DND-41 (cell line): Measurements from ENCODE around the gene DEFB123.

Experiments used
- ATAC-seq: fragments of 200-7000 bp; cut with Tn5 transposase; 3 replicates; pipeline ENCODE4 v1.9.1; 2021; ENCODE audit warnings: low read depth; ENCODE audit not compliant: insufficient read depth
- DNase-seq: peaks from one replicate; pipeline ENCODE4 v3.0.0-alpha.2; 2020
- H2AFZ ChIP-seq: 2 replicates; pipeline ENCODE4 v1.6.0; 2012; ENCODE audit warnings: low read depth, low read length
- H3K27ac ChIP-seq: 2 replicates; pipeline ENCODE4 v1.5.1; 2012; ENCODE audit warnings: low read length, inconsistent platforms
- H3K27me3 ChIP-seq: fragments of 200-600 bp; sonication (generic); 2 replicates; pipeline ENCODE4 v1.6.0; 2012; ENCODE audit warnings: low read length, mild to moderate bottlenecking, inconsistent platforms; ENCODE audit not compliant: insufficient read depth, poor library complexity
- H3K36me3 ChIP-seq: 2 replicates; pipeline ENCODE4 v1.5.1; 2012; ENCODE audit warnings: low read length, inconsistent platforms; ENCODE audit not compliant: insufficient read depth
- H3K4me1 ChIP-seq: 2 replicates; pipeline ENCODE4 v1.5.1; 2012; ENCODE audit warnings: mild to moderate bottlenecking, low read length; ENCODE audit not compliant: insufficient read depth
- H3K4me2 ChIP-seq: 2 replicates; pipeline ENCODE4 v1.6.0; 2012; ENCODE audit warnings: mild to moderate bottlenecking, moderate library complexity, low read length, inconsistent platforms; ENCODE audit not compliant: insufficient read depth
- H3K4me3 ChIP-seq, 2 experiments: fragments of 200-600 bp in 1 of 2; shearing (Covaris generic) in 1 of 2; 2 replicates each; pipeline ENCODE4 v1.5.1; 2012 to 2016; ENCODE audit warnings: inconsistent platforms in 2 of 2, low read length in 2 of 2, mild to moderate bottlenecking in 2 of 2, low read depth in 1 of 2, moderate library complexity in 1 of 2
- H3K79me2 ChIP-seq: 2 replicates; pipeline ENCODE4 v1.6.0; 2012; ENCODE audit warnings: low read length, inconsistent platforms; ENCODE audit not compliant: insufficient read depth
- H3K9ac ChIP-seq: 2 replicates; pipeline ENCODE4 v1.6.0; 2012; ENCODE audit warnings: low read depth, mild to moderate bottlenecking, inconsistent platforms, low read length, moderate library complexity
- H3K9me3 ChIP-seq: 2 replicates; pipeline ENCODE4 v1.5.1; 2012; ENCODE audit warnings: low read length, moderate library complexity, mild to moderate bottlenecking, inconsistent platforms; ENCODE audit not compliant: insufficient read depth, severe bottlenecking
- H4K20me1 ChIP-seq: 2 replicates; pipeline ENCODE4 v1.6.0; 2012; ENCODE audit warnings: low read length; ENCODE audit not compliant: insufficient read depth
- EZH2 ChIP-seq: IDR thresholded peaks from 3 replicates; pipeline ENCODE4 v1.6.1; 2012; ENCODE audit warnings: borderline replicate concordance, low read depth, mild to moderate bottlenecking, moderate library complexity, low read length, inconsistent platforms; ENCODE audit not compliant: severe bottlenecking
- TF ChIP-seq, protein P1 (sequence below): IDR thresholded peaks from 2 replicates; pipeline ENCODE4 v1.5.1; 2012; ENCODE audit warnings: borderline replicate concordance, low read length, moderate library complexity, mild to moderate bottlenecking; ENCODE audit not compliant: poor library complexity, severe bottlenecking; ENCODE audit errors: extremely low read depth

DEFB123 gene

GRCh38 chr20:31484001-31484400 is 43.6 kb downstream of the DEFB123 start:
- H3K79me2 ChIP-seq = no peaks in the 10 kb centered on the region
- ATAC-seq (no peak), DNase-seq (no peak)
- no peak overlapping the region for H3K9ac ChIP-seq
- peaks cover 4% of the 10 kb centered on the region for H3K27me3 ChIP-seq
- no peaks in the 10 kb centered on the region for H4K20me1 ChIP-seq
- H3K4me3 ChIP-seq = no peak overlapping the region
- H3K4me2 ChIP-seq = no peak overlapping the region
- H2AFZ ChIP-seq = no peak overlapping the region
- H3K27ac ChIP-seq = no peak overlapping the region
- no peaks in the 10 kb centered on the region for H3K9me3 ChIP-seq
- no peaks in the 10 kb centered on the region for H3K36me3 ChIP-seq
- H3K4me1 ChIP-seq = no peaks in the 10 kb centered on the region
- TF ChIP-seq EZH2 = no peak
- TF ChIP-seq, protein P1, sequence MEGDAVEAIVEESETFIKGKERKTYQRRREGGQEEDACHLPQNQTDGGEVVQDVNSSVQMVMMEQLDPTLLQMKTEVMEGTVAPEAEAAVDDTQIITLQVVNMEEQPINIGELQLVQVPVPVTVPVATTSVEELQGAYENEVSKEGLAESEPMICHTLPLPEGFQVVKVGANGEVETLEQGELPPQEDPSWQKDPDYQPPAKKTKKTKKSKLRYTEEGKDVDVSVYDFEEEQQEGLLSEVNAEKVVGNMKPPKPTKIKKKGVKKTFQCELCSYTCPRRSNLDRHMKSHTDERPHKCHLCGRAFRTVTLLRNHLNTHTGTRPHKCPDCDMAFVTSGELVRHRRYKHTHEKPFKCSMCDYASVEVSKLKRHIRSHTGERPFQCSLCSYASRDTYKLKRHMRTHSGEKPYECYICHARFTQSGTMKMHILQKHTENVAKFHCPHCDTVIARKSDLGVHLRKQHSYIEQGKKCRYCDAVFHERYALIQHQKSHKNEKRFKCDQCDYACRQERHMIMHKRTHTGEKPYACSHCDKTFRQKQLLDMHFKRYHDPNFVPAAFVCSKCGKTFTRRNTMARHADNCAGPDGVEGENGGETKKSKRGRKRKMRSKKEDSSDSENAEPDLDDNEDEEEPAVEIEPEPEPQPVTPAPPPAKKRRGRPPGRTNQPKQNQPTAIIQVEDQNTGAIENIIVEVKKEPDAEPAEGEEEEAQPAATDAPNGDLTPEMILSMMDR = no peak

GRCh38 chr20:31485450-31486339 is 45.3 kb downstream of the DEFB123 start:
- no peaks in the 10 kb centered on the region for H3K79me2 ChIP-seq
- no peak for TF ChIP-seq EZH2
- TF ChIP-seq, protein P1 = no peak
- H3K4me2 ChIP-seq = no peak overlapping the region
- no peak overlapping the region for H3K9ac ChIP-seq
- H3K4me3 ChIP-seq = no peak overlapping the region
- H3K9me3 ChIP-seq = no peaks in the 10 kb centered on the region
- no peak overlapping the region for H2AFZ ChIP-seq
- no peak for DNase-seq
- H4K20me1 ChIP-seq = no peaks in the 10 kb centered on the region
- H3K36me3 ChIP-seq = no peaks in the 10 kb centered on the region
- no peaks in the 10 kb centered on the region for H3K4me1 ChIP-seq
- ATAC-seq = no peak
- peaks cover 4% of the 10 kb centered on the region for H3K27me3 ChIP-seq
- no peak overlapping the region for H3K27ac ChIP-seq

DNA sequence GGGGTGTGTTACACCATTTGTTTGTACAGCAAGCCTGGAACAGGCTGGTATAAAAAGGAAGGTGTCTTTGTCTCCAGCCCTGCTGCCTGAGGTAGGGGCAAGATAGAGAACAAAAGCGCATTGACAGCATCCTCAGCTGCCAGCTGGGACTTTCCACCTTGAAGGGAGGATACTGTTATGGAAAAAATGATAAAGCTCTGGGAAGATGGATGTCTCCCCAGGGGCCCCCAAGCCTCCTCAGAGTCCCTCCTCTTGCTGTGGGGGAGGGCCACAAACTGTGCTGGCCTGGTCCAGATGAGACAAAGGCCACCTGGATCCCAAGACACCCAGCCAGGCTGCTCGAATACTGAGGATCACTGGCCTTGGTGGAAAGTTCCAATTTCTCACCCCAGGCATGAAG is 47.7 kb downstream of the DEFB123 start:
- Histone ChIP-seq H3K4me1 (no peaks in the 10 kb centered on the region), H3K9ac (no peak overlapping the region), H3K36me3 (no peaks in the 10 kb centered on the region), H3K27ac (no peak overlapping the region), H3K9me3 (no peaks in the 10 kb centered on the region), H4K20me1 (no peaks in the 10 kb centered on the region), H2AFZ (no peak overlapping the region), H3K4me3 (no peak overlapping the region), H3K4me2 (no peak overlapping the region), H3K79me2 (no peaks in the 10 kb centered on the region), H3K27me3 (peaks cover 4% of the 10 kb centered on the region)
- no peak for TF ChIP-seq EZH2
- TF ChIP-seq, protein P1 = no peak
- no peak for ATAC-seq
- DNase-seq = no peak
